ENCODE data around the gene CRYBG2.
A peak's percentile ranks its signal among the peaks of the same experiment; 100 is the strongest.
"Not testable (repeated sequence)": the region's sequence is repeated elsewhere in the genome, so short reads cannot be mapped to it uniquely, and the experiment has no call there.

CRYBG2 gene

DNA sequence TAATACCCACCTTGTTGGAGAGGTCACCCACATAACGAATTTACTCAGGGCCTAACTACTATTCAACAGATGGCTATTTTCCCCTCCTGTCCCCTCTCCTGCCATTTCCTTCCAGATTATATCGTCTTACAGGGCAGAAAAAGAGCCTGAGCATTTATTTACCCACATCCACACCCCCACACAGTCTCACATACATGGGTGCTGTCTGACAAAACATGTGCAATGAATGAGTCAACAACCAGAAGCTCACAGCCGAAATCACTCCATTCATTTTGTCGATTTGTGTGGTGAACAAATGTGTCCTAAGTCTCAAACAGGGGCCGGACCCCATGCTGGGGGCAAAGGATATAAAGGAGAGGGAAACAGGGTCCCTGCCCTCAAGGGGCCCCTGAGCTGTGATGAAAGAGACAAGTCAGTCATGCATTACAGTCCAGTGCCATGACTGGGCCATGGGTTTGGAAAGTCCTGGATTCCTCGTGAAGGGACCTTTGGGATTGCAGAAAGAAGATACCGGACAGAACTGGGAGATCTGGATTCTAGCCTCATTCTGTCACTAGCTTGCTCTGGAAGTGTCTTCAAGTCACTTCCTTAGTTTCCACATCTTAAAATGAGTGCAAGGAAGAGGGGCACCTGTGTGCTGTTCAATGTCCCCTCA lies 35.0 kb upstream of the CRYBG2 start:
- H3K23ac ChIP-seq (ENCODE audit: low read length in 2 of 2) = no peak overlapping the region
- no peak overlapping the region for H3K14ac ChIP-seq (ENCODE audit: low read length in 2 of 2)
- no peak overlapping the region for H2BK12ac ChIP-seq (ENCODE audit: low read length in 2 of 2)
- H2BK15ac ChIP-seq (ENCODE audit: low read depth, poor library complexity, severe bottlenecking) = no peak overlapping the region
- H3K36me3 ChIP-seq (ENCODE audit: control insufficient read depth in 1 of 2, insufficient read depth in 2 of 2, low read depth in 1 of 2, low read length in 2 of 2) = no peaks in the 10 kb centered on the region
- no peaks in the 10 kb centered on the region for H3K79me1 ChIP-seq (replicated peaks; ENCODE audit: low read length, poor library complexity, severe bottlenecking)
- H3K4me1 ChIP-seq (ENCODE audit: control insufficient read depth, insufficient read depth, low read depth, low read length) = no peaks in the 10 kb centered on the region
- no peak overlapping the region for H4K91ac ChIP-seq (ENCODE audit: low read length)
- no peak overlapping the region for H3K9ac ChIP-seq (ENCODE audit: low read length)
- no peak overlapping the region for H2BK120ac ChIP-seq (ENCODE audit: low read depth, low read length)
- peaks cover 4 to 23% of the 10 kb centered on the region in 2 experiments for H3K27me3 ChIP-seq (ENCODE audit: control insufficient read depth in 1 of 2, insufficient read depth in 1 of 2, low read length in 2 of 2)
- no peak overlapping the region for H4K8ac ChIP-seq (ENCODE audit: low read length)
- no peak for DNase-seq
- no peaks in the 10 kb centered on the region for H3K9me3 ChIP-seq (ENCODE audit: control insufficient read depth, low read length)
- 88% methylated on average over 7 of the region's 7 CpGs for WGBS
- no peak overlapping the region for H3K18ac ChIP-seq (ENCODE audit: low read depth in 1 of 2, low read length in 2 of 2)
- H3K27ac ChIP-seq (ENCODE audit: low read length, poor library complexity, severe bottlenecking) = no peak overlapping the region
- H3K4ac ChIP-seq (ENCODE audit: low read depth in 1 of 2, low read length in 2 of 2) = no peak overlapping the region
- no peak overlapping the region for H2AK5ac ChIP-seq (ENCODE audit: low read length, severe bottlenecking)
- H2BK5ac ChIP-seq (ENCODE audit: low read depth, low read length, poor library complexity, severe bottlenecking) = no peak overlapping the region
- H3K4me3 ChIP-seq (ENCODE audit: insufficient read depth in 1 of 2, low read depth in 1 of 2, low read length in 2 of 2) = no peak overlapping the region
- H3K4me2 ChIP-seq (ENCODE audit: low read length, poor library complexity, severe bottlenecking) = no peak overlapping the region
- H2AFZ ChIP-seq (ENCODE audit: low read depth, low read length) = no peak overlapping the region

DNA sequence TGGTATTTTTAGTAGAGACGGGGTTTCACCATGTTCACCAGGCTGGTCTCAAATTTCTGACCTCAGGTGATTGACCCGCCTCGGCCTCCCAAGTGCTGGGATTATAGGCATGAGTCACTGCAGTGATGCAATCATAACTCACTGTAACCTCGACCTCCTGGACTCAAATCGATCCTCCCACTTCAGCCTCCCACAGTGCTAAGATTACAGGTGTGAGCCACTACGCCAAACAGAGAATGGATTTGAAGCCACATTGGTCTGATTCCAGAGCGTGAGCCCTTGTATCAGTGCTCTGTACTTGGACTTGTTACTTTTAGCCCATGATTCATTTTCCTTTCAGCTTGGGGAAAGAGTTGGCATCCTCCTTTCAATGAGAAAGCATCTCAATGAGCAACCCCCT lies 33.5 kb upstream of the CRYBG2 start:
- no peak overlapping the region for H3K4me3 ChIP-seq (ENCODE audit: insufficient read depth in 1 of 2, low read depth in 1 of 2, low read length in 2 of 2)
- H3K4me1 ChIP-seq (ENCODE audit: control insufficient read depth, insufficient read depth, low read depth, low read length) = no peaks in the 10 kb centered on the region
- no peak overlapping the region for H3K18ac ChIP-seq (ENCODE audit: low read depth in 1 of 2, low read length in 2 of 2)
- no peak overlapping the region for H2AK5ac ChIP-seq (ENCODE audit: low read length, severe bottlenecking)
- no peaks in the 10 kb centered on the region for H3K36me3 ChIP-seq (ENCODE audit: control insufficient read depth in 1 of 2, insufficient read depth in 2 of 2, low read depth in 1 of 2, low read length in 2 of 2)
- H2AFZ ChIP-seq (ENCODE audit: low read depth, low read length) = no peak overlapping the region
- H3K9ac ChIP-seq (ENCODE audit: low read length) = no peak overlapping the region
- H3K14ac ChIP-seq (ENCODE audit: low read length in 2 of 2) = no peak overlapping the region
- H4K91ac ChIP-seq (ENCODE audit: low read length) = no peak overlapping the region
- no peak overlapping the region for H3K4ac ChIP-seq (ENCODE audit: low read depth in 1 of 2, low read length in 2 of 2)
- peak; percentile 31 for DNase-seq
- H2BK15ac ChIP-seq (ENCODE audit: low read depth, poor library complexity, severe bottlenecking) = no peak overlapping the region
- no peaks in the 10 kb centered on the region for H3K9me3 ChIP-seq (ENCODE audit: control insufficient read depth, low read length)
- no peak overlapping the region for H3K23ac ChIP-seq (ENCODE audit: low read length in 2 of 2)
- H2BK120ac ChIP-seq (ENCODE audit: low read depth, low read length) = no peak overlapping the region
- no peak overlapping the region for H3K27ac ChIP-seq (ENCODE audit: low read length, poor library complexity, severe bottlenecking)
- no peak overlapping the region for H3K4me2 ChIP-seq (ENCODE audit: low read length, poor library complexity, severe bottlenecking)
- H4K8ac ChIP-seq (ENCODE audit: low read length) = no peak overlapping the region
- H2BK12ac ChIP-seq (ENCODE audit: low read length in 2 of 2) = no peak overlapping the region
- no peaks in the 10 kb centered on the region for H3K79me1 ChIP-seq (replicated peaks; ENCODE audit: low read length, poor library complexity, severe bottlenecking)
- 49% methylated on average over 7 of the region's 7 CpGs for WGBS
- peaks cover 4 to 16% of the 10 kb centered on the region in 2 experiments for H3K27me3 ChIP-seq (ENCODE audit: control insufficient read depth in 1 of 2, insufficient read depth in 1 of 2, low read length in 2 of 2)
- H2BK5ac ChIP-seq (ENCODE audit: low read depth, low read length, poor library complexity, severe bottlenecking) = no peak overlapping the region

DNA sequence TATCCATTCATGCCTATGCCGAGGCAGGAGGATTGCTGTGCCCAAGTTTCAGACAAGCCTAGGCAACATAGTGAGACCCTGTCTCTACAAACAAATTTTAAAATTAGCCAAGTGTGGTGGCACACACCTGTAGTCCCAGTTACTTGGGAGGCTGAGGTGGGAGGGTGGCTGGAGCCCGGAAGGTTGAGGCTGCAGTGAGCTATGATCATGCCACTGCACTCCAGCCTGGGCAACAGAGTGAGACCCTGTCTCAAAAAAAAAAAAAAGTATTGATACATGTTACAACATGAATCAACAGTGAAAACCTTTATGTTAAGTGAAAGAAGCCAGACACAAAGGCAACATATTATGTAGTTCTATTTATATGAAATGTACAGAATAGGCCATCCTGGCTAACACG lies 31.1 kb upstream of the CRYBG2 start:
- not testable (repeated sequence) for H3K27me3 ChIP-seq (ENCODE audit: control insufficient read depth in 1 of 2, insufficient read depth in 1 of 2, low read length in 2 of 2); H2AFZ ChIP-seq (ENCODE audit: low read depth, low read length); H3K18ac ChIP-seq (ENCODE audit: low read depth in 1 of 2, low read length in 2 of 2); H2BK15ac ChIP-seq (ENCODE audit: low read depth, poor library complexity, severe bottlenecking); H3K4me3 ChIP-seq (ENCODE audit: insufficient read depth in 1 of 2, low read depth in 1 of 2, low read length in 2 of 2); H3K9me3 ChIP-seq (ENCODE audit: control insufficient read depth, low read length); H3K9ac ChIP-seq (ENCODE audit: low read length); H3K14ac ChIP-seq (ENCODE audit: low read length in 2 of 2); H2BK5ac ChIP-seq (ENCODE audit: low read depth, low read length, poor library complexity, severe bottlenecking); H3K23ac ChIP-seq (ENCODE audit: low read length in 2 of 2); H3K4me1 ChIP-seq (ENCODE audit: control insufficient read depth, insufficient read depth, low read depth, low read length); H4K91ac ChIP-seq (ENCODE audit: low read length); H3K79me1 ChIP-seq (replicated peaks; ENCODE audit: low read length, poor library complexity, severe bottlenecking); H3K4me2 ChIP-seq (ENCODE audit: low read length, poor library complexity, severe bottlenecking); H4K8ac ChIP-seq (ENCODE audit: low read length); H3K36me3 ChIP-seq (ENCODE audit: control insufficient read depth in 1 of 2, insufficient read depth in 2 of 2, low read depth in 1 of 2, low read length in 2 of 2); H3K27ac ChIP-seq (ENCODE audit: low read length, poor library complexity, severe bottlenecking); DNase-seq; H2AK5ac ChIP-seq (ENCODE audit: low read length, severe bottlenecking); H3K4ac ChIP-seq (ENCODE audit: low read depth in 1 of 2, low read length in 2 of 2); H2BK12ac ChIP-seq (ENCODE audit: low read length in 2 of 2); H2BK120ac ChIP-seq (ENCODE audit: low read depth, low read length)
- WGBS = 80% methylated on average over 1 of the region's 3 CpGs

- Histone ChIP-seq H2AFZ (ENCODE audit: low read depth, low read length) (no peak overlapping the region), H3K23ac (ENCODE audit: low read length in 2 of 2) (no peak overlapping the region), H3K9me3 (ENCODE audit: control insufficient read depth, low read length) (no peaks in the 10 kb centered on the region), H4K91ac (ENCODE audit: low read length) (no peak overlapping the region), H3K18ac (ENCODE audit: low read depth in 1 of 2, low read length in 2 of 2) (no peak overlapping the region), H3K4ac (ENCODE audit: low read depth in 1 of 2, low read length in 2 of 2) (no peak overlapping the region), H3K79me1 (replicated peaks; ENCODE audit: low read length, poor library complexity, severe bottlenecking) (no peaks in the 10 kb centered on the region), H3K9ac (ENCODE audit: low read length) (no peak overlapping the region), H2BK120ac (ENCODE audit: low read depth, low read length) (no peak overlapping the region), H3K27me3 (ENCODE audit: control insufficient read depth in 1 of 2, insufficient read depth in 1 of 2, low read length in 2 of 2) (no peaks in the 10 kb centered on the region), H3K4me2 (ENCODE audit: low read length, poor library complexity, severe bottlenecking) (no peak overlapping the region), H3K4me1 (ENCODE audit: control insufficient read depth, insufficient read depth, low read depth, low read length) (no peaks in the 10 kb centered on the region), H2AK5ac (ENCODE audit: low read length, severe bottlenecking) (no peak overlapping the region), H3K27ac (ENCODE audit: low read length, poor library complexity, severe bottlenecking) (no peak overlapping the region), H3K4me3 (ENCODE audit: insufficient read depth in 1 of 2, low read depth in 1 of 2, low read length in 2 of 2) (no peak overlapping the region), H4K8ac (ENCODE audit: low read length) (no peak overlapping the region), H3K36me3 (ENCODE audit: control insufficient read depth in 1 of 2, insufficient read depth in 2 of 2, low read depth in 1 of 2, low read length in 2 of 2) (no peaks in the 10 kb centered on the region), H2BK12ac (ENCODE audit: low read length in 2 of 2) (no peak overlapping the region), H2BK15ac (ENCODE audit: low read depth, poor library complexity, severe bottlenecking) (no peak overlapping the region), H2BK5ac (ENCODE audit: low read depth, low read length, poor library complexity, severe bottlenecking) (no peak overlapping the region), H3K14ac (ENCODE audit: low read length in 2 of 2) (no peak overlapping the region)
- 88% methylated on average over 1 of the region's 3 CpGs for WGBS
- DNase-seq = no peak
Measured at GRCh38 chr1:26384076-26384475, 30.1 kb upstream of the CRYBG2 start.

All from mesenchymal stem cell (in vitro differentiated cells and primary cell).